Measurements from ENCODE around the gene SAMD4A. TPM values are rescaled to one million over a fixed set of nuclear protein-coding genes. Genes with fewer than 3 reads are reported as not detected.

SAMD4A gene
- total RNA-seq, 4 donors from 2014 or later: 39.8 to 53.3 (median 48.0) TPM

DNA sequence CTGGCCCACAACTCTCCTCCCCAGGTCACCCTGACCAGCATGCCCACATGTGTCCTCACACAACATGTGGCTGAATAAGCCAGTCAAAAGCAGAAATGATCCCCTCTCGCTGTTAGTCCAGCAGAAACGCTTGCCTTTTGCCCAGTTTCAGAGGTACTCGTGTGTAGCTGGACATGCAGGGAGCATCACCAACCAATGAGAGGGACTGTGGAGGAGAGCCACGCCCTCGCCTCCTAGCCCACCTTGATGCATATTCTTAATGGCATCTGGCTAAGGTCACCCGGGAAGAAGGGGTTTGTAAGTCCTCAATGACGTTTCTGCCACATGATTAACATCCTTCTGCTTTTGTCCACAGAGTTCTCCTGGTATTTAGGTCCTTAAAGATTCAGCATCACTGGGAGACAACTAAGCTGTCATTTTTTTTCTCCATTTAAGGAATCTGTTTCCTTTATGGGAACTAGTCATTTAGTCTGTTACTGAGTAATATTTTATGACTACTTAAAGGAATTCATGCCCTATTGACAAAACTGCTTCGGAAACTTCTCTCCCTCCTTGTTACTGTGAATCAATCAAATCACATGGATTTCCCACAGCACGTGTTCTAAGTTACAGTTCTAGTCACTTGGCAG is 201.7 kb downstream of the SAMD4A start:
- Histone ChIP-seq H3K27me3 (no peaks in the 10 kb centered on the region), H3K4me3 (no peak overlapping the region), H3K36me3 (peaks cover 0 to 76% (median 0%) of the 10 kb centered on the region in 3 donors), H3K9me3 (no peaks in the 10 kb centered on the region), H3K27ac (no peak overlapping the region), H3K4me1 (peaks cover 0 to 26% (median 9%) of the 10 kb centered on the region in 4 donors)
- DNase-seq (ENCODE audit: low spot score in 2 of 2): no peak
- TF ChIP-seq POLR2A (IDR thresholded peaks at IDR 0.05): no peak
- TF ChIP-seq, protein P1, sequence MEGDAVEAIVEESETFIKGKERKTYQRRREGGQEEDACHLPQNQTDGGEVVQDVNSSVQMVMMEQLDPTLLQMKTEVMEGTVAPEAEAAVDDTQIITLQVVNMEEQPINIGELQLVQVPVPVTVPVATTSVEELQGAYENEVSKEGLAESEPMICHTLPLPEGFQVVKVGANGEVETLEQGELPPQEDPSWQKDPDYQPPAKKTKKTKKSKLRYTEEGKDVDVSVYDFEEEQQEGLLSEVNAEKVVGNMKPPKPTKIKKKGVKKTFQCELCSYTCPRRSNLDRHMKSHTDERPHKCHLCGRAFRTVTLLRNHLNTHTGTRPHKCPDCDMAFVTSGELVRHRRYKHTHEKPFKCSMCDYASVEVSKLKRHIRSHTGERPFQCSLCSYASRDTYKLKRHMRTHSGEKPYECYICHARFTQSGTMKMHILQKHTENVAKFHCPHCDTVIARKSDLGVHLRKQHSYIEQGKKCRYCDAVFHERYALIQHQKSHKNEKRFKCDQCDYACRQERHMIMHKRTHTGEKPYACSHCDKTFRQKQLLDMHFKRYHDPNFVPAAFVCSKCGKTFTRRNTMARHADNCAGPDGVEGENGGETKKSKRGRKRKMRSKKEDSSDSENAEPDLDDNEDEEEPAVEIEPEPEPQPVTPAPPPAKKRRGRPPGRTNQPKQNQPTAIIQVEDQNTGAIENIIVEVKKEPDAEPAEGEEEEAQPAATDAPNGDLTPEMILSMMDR (IDR thresholded peaks at IDR 0.05): no peak
- no peak for TF ChIP-seq EP300 (IDR thresholded peaks at IDR 0.05)
- 72 to 77% methylated on average over 9 of the region's 9 CpGs for WGBS, 2 donors

- peaks cover 0 to 35% (median 10%) of the 10 kb centered on the region in 4 donors for H3K4me1 ChIP-seq
- H3K36me3 ChIP-seq: peaks cover 0 to 65% (median 0%) of the 10 kb centered on the region in 3 donors
- 88% methylated on average over 14 of the region's 14 CpGs for WGBS, 2 donors
- H3K27ac ChIP-seq: no peak overlapping the region
- H3K27me3 ChIP-seq: no peaks in the 10 kb centered on the region
- no peak for TF ChIP-seq POLR2A (IDR thresholded peaks at IDR 0.05)
- no peak for TF ChIP-seq EP300 (IDR thresholded peaks at IDR 0.05)
- TF ChIP-seq, protein P1 (IDR thresholded peaks at IDR 0.05): no peak
- H3K9me3 ChIP-seq: no peaks in the 10 kb centered on the region
- no peak for DNase-seq (ENCODE audit: low spot score in 2 of 2)
- H3K4me3 ChIP-seq: no peak overlapping the region
These were observed 203.3 kb downstream of the SAMD4A start for GRCh38 chr14:54769951-54770863.

- TF ChIP-seq, protein P1 (IDR thresholded peaks at IDR 0.05): no peak
- TF ChIP-seq EP300 (IDR thresholded peaks at IDR 0.05) (no peak), POLR2A (IDR thresholded peaks at IDR 0.05) (no peak)
- H3K9me3 ChIP-seq: no peaks in the 10 kb centered on the region
- H3K27ac ChIP-seq: peak overlapping the region in 3 of 4 donors; percentile 10 to 88 (median 56)
- WGBS, 2 donors: 67 to 83% methylated on average over 6 of the region's 6 CpGs
- H3K4me1 ChIP-seq: peaks cover 0 to 46% (median 17%) of the 10 kb centered on the region in 4 donors
- no peaks in the 10 kb centered on the region for H3K27me3 ChIP-seq
- peaks cover 0 to 58% (median 0%) of the 10 kb centered on the region in 3 donors for H3K36me3 ChIP-seq
- no peak overlapping the region for H3K4me3 ChIP-seq
- no peak for DNase-seq (ENCODE audit: low spot score in 2 of 2)
These were observed 204.6 kb downstream of the SAMD4A start for GRCh38 chr14:54771411-54772027.

- peak overlapping the region; percentile 76 to 92 (median 82) for H3K27ac ChIP-seq
- WGBS, 2 donors: 71 to 76% methylated on average over 7 of the region's 7 CpGs
- no peak for DNase-seq (ENCODE audit: low spot score in 2 of 2)
- peaks cover 0 to 56% (median 19%) of the 10 kb centered on the region in 4 donors for H3K4me1 ChIP-seq
- TF ChIP-seq, protein P1 (IDR thresholded peaks at IDR 0.05): no peak
- TF ChIP-seq EP300 (IDR thresholded peaks at IDR 0.05): no peak
- TF ChIP-seq POLR2A (IDR thresholded peaks at IDR 0.05): no peak
- H3K27me3 ChIP-seq: no peaks in the 10 kb centered on the region
- H3K9me3 ChIP-seq: no peaks in the 10 kb centered on the region
- H3K4me3 ChIP-seq: no peak overlapping the region
- H3K36me3 ChIP-seq: peaks cover 0 to 55% (median 0%) of the 10 kb centered on the region in 3 donors
These were observed 205.5 kb downstream of the SAMD4A start for GRCh38 chr14:54772451-54772881.

Data from tibial nerve (tissue), 4 donors.